Tibial nerve (tissue), 4 donors: Measurements from ENCODE around the gene CTAGE15. TPM values are rescaled to one million over a fixed set of nuclear protein-coding genes. Genes with fewer than 3 reads are reported as not detected.
"Not testable (repeated sequence)": the region's sequence is repeated elsewhere in the genome, so short reads cannot be mapped to it uniquely, and the experiment has no call there.

ENCODE experiments used
- DNase-seq, 2 donors: peaks; one replicate each; pipeline ENCODE4 v3.0.0-alpha.2; 2019; ENCODE audit warnings: low spot score in 2 of 2
- H3K27ac ChIP-seq, 4 donors: fragments of 200-600 bp; sonication (generic) in 3 of 4; one replicate each; pipeline ENCODE4 v1.5.1; 2017 to 2019; ENCODE audit warnings: mild to moderate bottlenecking in 1 of 4
- H3K27me3 ChIP-seq, 2 donors: fragments of 200-600 bp; sonication (generic) in 1 of 2; one replicate each; pipeline versions ENCODE4 v1.5.1 to v1.6.0; 2017 to 2019
- H3K36me3 ChIP-seq, 3 donors: fragments of 200-600 bp; sonication (generic); one replicate each; pipeline ENCODE4 v1.5.1; 2018 to 2019
- H3K4me1 ChIP-seq, 4 donors: fragments of 200-600 bp; sonication (generic) in 3 of 4; one replicate each; pipeline ENCODE4 v1.5.1; 2017 to 2019
- H3K4me3 ChIP-seq, 4 donors: fragments of 200-600 bp; sonication (generic) in 3 of 4; one replicate each; pipeline ENCODE4 v1.5.1; 2017 to 2019; ENCODE audit warnings: mild to moderate bottlenecking in 1 of 4, moderate library complexity in 1 of 4
- H3K9me3 ChIP-seq, 4 donors: fragments of 200-600 bp; sonication (generic) in 3 of 4; one replicate each; pipeline ENCODE4 v1.5.1; 2017 to 2019
- WGBS, 2 donors: methylation state at CpG; one replicate each; pipeline ENCODE4 v1.1.5; 2018; 5-methylcytosine and 5-hydroxymethylcytosine counted together
- small RNA-seq: library from RNA; depleted of rRNA; stranded (forward); fragments of <200 nt; gene quantifications from one replicate; pipeline ENCODE3, GENCODE V24; 2016
- total RNA-seq, 4 donors: library from RNA; depleted of rRNA; stranded (reverse); fragments of >200 nt; gene quantifications; one replicate each; pipeline ENCODE4 v1.1.0, GENCODE V29; 2016
- TF ChIP-seq, protein P1 (sequence below), 5 experiments: fragments of 200-600 bp in 3 of 5; fragments of 450-650 bp in 2 of 5; sonication (generic) in 3 of 5; IDR thresholded peaks; one replicate each; pipeline ENCODE4 v1.5.1; 2016 to 2019; ENCODE audit warnings: antibody characterized with exemption in 5 of 5, mild to moderate bottlenecking in 3 of 5, moderate library complexity in 2 of 5

Gene CTAGE15
- total RNA-seq, 4 donors from 2014 or later: 0.44 to 1.5 TPM; not detected in 2

- WGBS, 2 donors: 100% methylated on average over 1 of the region's 11 CpGs; no CpG with 5 or more reads in 1 of the 2 donors
- H3K36me3 ChIP-seq, H3K27me3 ChIP-seq, H3K27ac ChIP-seq, H3K4me1 ChIP-seq, H3K9me3 ChIP-seq, H3K4me3 ChIP-seq: not testable (repeated sequence)
- peak in 1 of 2 donors; percentile 9 for DNase-seq
These were observed 26.5 kb downstream of the CTAGE15 start for GRCh38 chr7:143598086-143598485.

DNA sequence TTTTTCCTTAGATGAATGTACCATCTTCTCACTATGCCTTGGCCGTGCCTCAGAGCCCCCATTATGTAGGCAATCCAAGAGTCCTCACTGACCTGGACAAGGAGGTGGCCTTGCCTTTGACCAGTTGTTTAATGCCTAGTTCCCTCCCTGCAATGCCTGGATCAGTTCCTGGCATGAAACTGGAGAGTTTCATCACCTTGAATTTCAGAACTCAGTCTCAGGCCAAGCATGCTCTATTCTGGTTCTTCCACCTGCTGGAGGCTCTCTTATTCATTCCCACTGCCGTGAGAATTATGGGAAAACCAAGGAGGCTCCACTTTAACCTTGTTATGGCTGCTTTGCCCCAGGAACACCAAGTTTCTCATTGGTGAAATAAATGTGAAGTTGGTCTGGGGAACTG, 31.9 kb downstream of the CTAGE15 start:
- not testable (repeated sequence) for DNase-seq, H3K36me3 ChIP-seq, H3K27me3 ChIP-seq, H3K27ac ChIP-seq, H3K4me3 ChIP-seq, H3K4me1 ChIP-seq, H3K9me3 ChIP-seq
- WGBS, 2 donors: no CpG with 5 or more reads among the region's 2 CpGs

DNA sequence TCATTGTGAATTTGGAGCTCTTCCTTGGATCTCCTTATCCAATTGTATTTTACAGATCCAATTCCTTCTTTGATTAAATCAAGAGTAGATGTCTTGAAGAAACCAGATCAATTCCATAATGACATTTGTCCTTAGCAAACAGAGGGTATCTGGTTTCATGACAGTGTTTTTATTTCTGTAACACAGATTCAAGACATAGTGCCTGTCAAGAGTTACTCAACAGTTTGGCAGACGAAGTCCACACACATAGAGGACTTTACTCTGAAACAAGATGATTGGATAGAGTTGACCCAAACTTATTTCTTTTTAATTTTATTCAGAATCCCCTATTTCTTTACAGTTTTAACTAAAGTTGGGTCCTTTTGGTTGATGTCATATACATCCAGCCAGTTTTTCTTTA, 34.5 kb downstream of the CTAGE15 start:
- H3K4me1 ChIP-seq, H3K9me3 ChIP-seq, H3K4me3 ChIP-seq, H3K27ac ChIP-seq, H3K27me3 ChIP-seq, DNase-seq, H3K36me3 ChIP-seq: not testable (repeated sequence)
- WGBS, 2 donors: no CpG with 5 or more reads among the region's 1 CpG

GRCh38 chr7:143615545-143615944, 43.9 kb downstream of the CTAGE15 start:
- 86 to 96% methylated on average over 3 to 5 of the region's 6 CpGs for WGBS, 2 donors
- not testable (repeated sequence) for H3K27ac ChIP-seq, H3K4me1 ChIP-seq, H3K36me3 ChIP-seq, H3K27me3 ChIP-seq, H3K9me3 ChIP-seq, DNase-seq, H3K4me3 ChIP-seq

DNA sequence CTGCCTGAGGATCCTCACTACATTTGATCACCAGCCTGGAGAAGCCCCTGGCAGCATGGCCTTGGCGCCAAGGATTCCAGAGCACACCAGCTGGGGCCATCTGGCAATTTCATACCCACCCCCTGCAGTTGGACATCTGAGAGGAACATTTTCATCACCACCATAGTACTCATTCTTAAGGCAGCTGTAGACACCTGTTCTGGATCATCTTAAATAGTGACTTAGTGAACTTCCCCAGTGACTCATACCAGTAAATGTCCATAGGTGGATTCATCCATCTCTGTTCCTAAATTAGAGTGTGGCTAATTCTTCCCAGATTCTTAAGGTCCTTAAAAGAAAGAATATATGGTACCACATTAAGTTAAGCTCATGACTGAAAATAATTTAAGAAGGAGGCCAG, 45.6 kb downstream of the CTAGE15 start:
- H3K27me3 ChIP-seq, H3K27ac ChIP-seq, H3K4me1 ChIP-seq, H3K36me3 ChIP-seq, H3K4me3 ChIP-seq, H3K9me3 ChIP-seq, DNase-seq: not testable (repeated sequence)
- no CpG with 5 or more reads among the region's 1 CpG for WGBS, 2 donors

GRCh38 chr7:143620058-143620457, 48.5 kb downstream of the CTAGE15 start:
- not testable (repeated sequence) for H3K4me1 ChIP-seq, H3K27me3 ChIP-seq, H3K9me3 ChIP-seq, H3K36me3 ChIP-seq, H3K27ac ChIP-seq
- TF ChIP-seq, protein P1, sequence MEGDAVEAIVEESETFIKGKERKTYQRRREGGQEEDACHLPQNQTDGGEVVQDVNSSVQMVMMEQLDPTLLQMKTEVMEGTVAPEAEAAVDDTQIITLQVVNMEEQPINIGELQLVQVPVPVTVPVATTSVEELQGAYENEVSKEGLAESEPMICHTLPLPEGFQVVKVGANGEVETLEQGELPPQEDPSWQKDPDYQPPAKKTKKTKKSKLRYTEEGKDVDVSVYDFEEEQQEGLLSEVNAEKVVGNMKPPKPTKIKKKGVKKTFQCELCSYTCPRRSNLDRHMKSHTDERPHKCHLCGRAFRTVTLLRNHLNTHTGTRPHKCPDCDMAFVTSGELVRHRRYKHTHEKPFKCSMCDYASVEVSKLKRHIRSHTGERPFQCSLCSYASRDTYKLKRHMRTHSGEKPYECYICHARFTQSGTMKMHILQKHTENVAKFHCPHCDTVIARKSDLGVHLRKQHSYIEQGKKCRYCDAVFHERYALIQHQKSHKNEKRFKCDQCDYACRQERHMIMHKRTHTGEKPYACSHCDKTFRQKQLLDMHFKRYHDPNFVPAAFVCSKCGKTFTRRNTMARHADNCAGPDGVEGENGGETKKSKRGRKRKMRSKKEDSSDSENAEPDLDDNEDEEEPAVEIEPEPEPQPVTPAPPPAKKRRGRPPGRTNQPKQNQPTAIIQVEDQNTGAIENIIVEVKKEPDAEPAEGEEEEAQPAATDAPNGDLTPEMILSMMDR (IDR thresholded peaks at IDR 0.05): peak in 2 of 5 experiments; percentile 29 to 38
- WGBS, 2 donors: no CpG with 5 or more reads among the region's 23 CpGs
- DNase-seq: peak; percentile 43 to 92
- H3K4me3 ChIP-seq: peak overlapping the region in 1 of 4 donors; percentile 41

DNA sequence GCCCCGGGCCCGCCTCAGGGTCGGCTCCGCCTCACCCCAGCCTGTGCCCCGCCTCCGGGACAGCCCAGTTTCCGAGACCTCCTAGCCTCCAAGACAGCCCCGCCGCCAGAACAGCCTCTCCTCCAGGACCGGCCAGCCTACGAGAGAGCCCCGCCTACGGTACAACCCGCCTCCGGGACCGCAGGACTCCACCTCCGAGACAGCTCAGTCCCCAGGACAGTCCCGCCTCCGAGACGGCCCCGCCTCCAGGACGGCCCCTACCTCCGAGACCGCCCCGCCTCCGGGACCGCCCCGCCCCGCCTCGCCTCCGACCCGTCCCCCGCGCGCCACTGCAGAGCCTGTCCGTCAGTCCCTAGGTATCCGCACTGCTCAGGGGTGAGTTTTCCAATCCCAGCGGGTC, 49.0 kb downstream of the CTAGE15 start, which contains the start of gene TCAF2:
Gene TCAF2 (plus strand): TSS at position 329 of the 400 bp plus-strand sequence.
- WGBS, 2 donors: no CpG with 5 or more reads among the region's 38 CpGs
- H3K4me3 ChIP-seq: peak within 1 kb of the TSS in 1 of 4 donors; percentile 51
- not testable (repeated sequence) for H3K27me3 ChIP-seq, H3K9me3 ChIP-seq, H3K4me1 ChIP-seq, H3K36me3 ChIP-seq, H3K27ac ChIP-seq
- peak; percentile 44 to 86 for DNase-seq

GRCh38 chr7:143621175-143621574, 49.6 kb downstream of the CTAGE15 start:
- H3K27me3 ChIP-seq, DNase-seq, H3K36me3 ChIP-seq, H3K4me1 ChIP-seq, H3K4me3 ChIP-seq, H3K9me3 ChIP-seq, H3K27ac ChIP-seq: not testable (repeated sequence)
- WGBS, 2 donors: no CpG with 5 or more reads among the region's 16 CpGs

DNA sequence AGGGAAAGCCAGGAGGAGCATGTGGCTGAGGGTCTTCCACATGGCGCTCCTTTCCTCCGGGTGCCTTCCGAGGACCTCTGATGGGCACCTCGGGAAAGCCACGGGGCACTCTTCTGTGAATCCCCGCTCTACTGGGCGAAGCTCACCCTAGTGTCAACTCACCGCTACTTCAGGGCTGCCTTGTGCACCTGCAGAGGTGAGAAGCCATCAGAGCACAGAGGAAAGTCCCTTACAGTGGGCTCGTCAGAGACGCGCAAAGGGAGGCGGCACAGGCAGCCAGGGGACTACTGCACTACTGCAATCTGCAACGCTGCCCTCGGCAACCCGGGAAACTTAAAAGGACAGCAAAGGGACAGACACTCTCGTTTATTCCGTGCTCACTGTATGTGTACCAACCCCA, 50.5 kb downstream of the CTAGE15 start:
- H3K9me3 ChIP-seq, H3K27ac ChIP-seq, H3K4me1 ChIP-seq, H3K27me3 ChIP-seq, DNase-seq, H3K36me3 ChIP-seq, H3K4me3 ChIP-seq: not testable (repeated sequence)
- no CpG with 5 or more reads among the region's 17 CpGs for WGBS, 2 donors

Small RNA genes lying within 50 kb of the gene (small RNA-seq; reads per million reads assigned to genes)
- gene AC073264.2: not detected
- not detected for gene RNU6-162P

Other genes with a start within 250 kb of the CTAGE15 start
- gene FAM131B, start 209.1 kb upstream of the CTAGE15 start, total RNA-seq: 1 to 10 TPM; 1.2 to 9.0 (median 1.5) TPM
- 10 to 100 TPM; 57.5 to 96.9 (median 72.7) TPM for gene ZYX, start 190.5 kb upstream of the CTAGE15 start, total RNA-seq
- 1 to 10 TPM in 1 of 4 donors, under 1 TPM in 1, not detected in 2; 0.87 to 3.6 TPM for gene EPHA1, start 162.9 kb upstream of the CTAGE15 start, total RNA-seq
- gene TAS2R60, start 128.3 kb upstream of the CTAGE15 start, total RNA-seq: not detected
- not detected for gene TAS2R41, start 93.9 kb upstream of the CTAGE15 start, total RNA-seq
- 1 to 10 TPM; 2.7 to 5.7 (median 4.3) TPM for gene TCAF2, start 49.2 kb downstream of the CTAGE15 start, total RNA-seq
- gene CTAGE6, start 185.9 kb downstream of the CTAGE15 start, total RNA-seq: 1 to 10 TPM in 2 of 4 donors, under 1 TPM in 1, not detected in 1; 0.90 to 2.0 (median 1.0) TPM